H1 (cell line): ENCODE data around the gene CMIP. TPM values are rescaled to one million over a fixed set of nuclear protein-coding genes. Genes with fewer than 3 reads are reported as not detected.

Experiments used
- CTCF ChIA-PET: fragments of 300-600 bp; sonication (Branson Sonifier 250); formaldehyde crosslinking; loops from one replicate; lab custom pipeline; 2021; ENCODE audit not compliant: partially characterized antibody; lab: Charles Lee
- POLR2A ChIA-PET: fragments of 300-600 bp; sonication (Branson Sonifier 250); formaldehyde crosslinking; loops from one replicate; lab custom pipeline; 2021; ENCODE audit warnings: inconsistent platforms; ENCODE audit not compliant: partially characterized antibody; lab: Charles Lee
- DNase-seq, 2 experiments: peaks; one replicate each; pipeline versions ENCODE4 v3.0.0 to v3.0.0-alpha.2; 2010 to 2022; ENCODE audit warnings: low spot score in 2 of 2, low read depth in 1 of 2, mixed read lengths in 1 of 2
- FAIRE-seq: peaks from 2 replicates; lab custom pipeline; 2011; peaks lifted over from hg19 to GRCh38; lab: Jason Lieb, UNC
- H2AFZ ChIP-seq: 2 replicates; pipeline ENCODE4 v1.8.1; 2012; ENCODE audit warnings: low read length, inconsistent platforms
- H2AK5ac ChIP-seq: 2 replicates; pipeline ENCODE4 v1.6.1; 2013; ENCODE audit warnings: low read depth, low read length
- H2BK120ac ChIP-seq: replicated peaks from 2 replicates; pipeline ENCODE3; 2013; ENCODE audit warnings: low read depth, low read length, inconsistent platforms
- H2BK12ac ChIP-seq: 2 replicates; pipeline ENCODE4 v1.6.1; 2013; ENCODE audit warnings: low read depth, low read length
- H2BK15ac ChIP-seq: 2 replicates; pipeline ENCODE4 v1.6.1; 2013; ENCODE audit warnings: low read length
- H2BK20ac ChIP-seq: 2 replicates; pipeline ENCODE4 v1.6.1; 2013; ENCODE audit warnings: low read length
- H2BK5ac ChIP-seq: 2 replicates; pipeline ENCODE4 v1.6.1; 2013; ENCODE audit warnings: low read depth, low read length
- H3K14ac ChIP-seq: 2 replicates; pipeline ENCODE4 v1.6.1; 2013; ENCODE audit warnings: inconsistent platforms; ENCODE audit not compliant: insufficient read length
- H3K18ac ChIP-seq: 2 replicates; pipeline ENCODE4 v1.6.1; 2013; ENCODE audit warnings: low read length; ENCODE audit errors: extremely low read depth
- H3K23ac ChIP-seq: 2 replicates; pipeline ENCODE4 v1.6.1; 2013; ENCODE audit warnings: inconsistent platforms; ENCODE audit not compliant: insufficient read length
- H3K23me2 ChIP-seq: 2 replicates; pipeline ENCODE4 v1.6.1; 2013; ENCODE audit warnings: low read depth, low read length
- H3K27ac ChIP-seq: 2 replicates; pipeline ENCODE4 v1.6.1; 2011; ENCODE audit warnings: low read depth, low read length, inconsistent platforms
- H3K27me3 ChIP-seq, 4 experiments: replicated peaks in 1 of 4; 1 replicate in 1 of 4; 2 replicates in 3 of 4; pipeline versions ENCODE4 v1.6.1 to v1.8.1; 2011 to 2013; ENCODE audit warnings: low read length in 3 of 4, mild to moderate bottlenecking in 3 of 4, inconsistent platforms in 2 of 4, mixed read lengths in 2 of 4, moderate library complexity in 1 of 4; ENCODE audit not compliant: control insufficient read depth in 3 of 4, insufficient read depth in 3 of 4; ENCODE audit errors: extremely low read depth in 1 of 4
- H3K36me3 ChIP-seq, 4 experiments: 2 replicates each; pipeline versions ENCODE4 v1.6.1 to v1.8.1; 2011 to 2013; ENCODE audit warnings: mild to moderate bottlenecking in 4 of 4, low read length in 3 of 4, moderate library complexity in 2 of 4, control low read depth in 1 of 4, inconsistent platforms in 1 of 4; ENCODE audit not compliant: insufficient read depth in 4 of 4, control insufficient read depth in 2 of 4
- H3K4ac ChIP-seq: replicated peaks from 2 replicates; pipeline ENCODE3; 2013; ENCODE audit warnings: low read length, low read depth, mixed read lengths, inconsistent platforms; ENCODE audit not compliant: insufficient read length
- H3K4me1 ChIP-seq, 4 experiments: replicated peaks in 1 of 4; 1 replicate in 1 of 4; 2 replicates in 3 of 4; pipeline versions ENCODE4 v1.6.1 to v1.8.1; 2011 to 2013; ENCODE audit warnings: low read length in 3 of 4, inconsistent platforms in 2 of 4, mixed read lengths in 1 of 4; ENCODE audit not compliant: insufficient read depth in 4 of 4, control insufficient read depth in 3 of 4
- H3K4me2 ChIP-seq, 2 experiments: 2 replicates each; pipeline versions ENCODE4 v1.6.1 to v1.8.1; 2011 to 2013; ENCODE audit warnings: low read depth in 2 of 2, low read length in 2 of 2, control low read depth in 1 of 2, inconsistent platforms in 1 of 2, mild to moderate bottlenecking in 1 of 2; ENCODE audit not compliant: insufficient read depth in 1 of 2
- H3K4me3 ChIP-seq, 4 experiments: fragments of 200-600, 300-600 bp in 1 of 4; sonication (generic), shearing (Covaris generic), sonication (Bioruptor Twin) in 1 of 4; 2 replicates each; pipeline versions ENCODE4 v1.5.1 to v1.8.1; 2011 to 2016; ENCODE audit warnings: low read length in 4 of 4, low read depth in 3 of 4, control low read depth in 2 of 4, inconsistent platforms in 2 of 4, mild to moderate bottlenecking in 2 of 4, mixed read lengths in 1 of 4, moderate library complexity in 1 of 4; ENCODE audit not compliant: insufficient read depth in 2 of 4; ENCODE audit errors: extremely low read depth in 1 of 4
- H3K56ac ChIP-seq: replicated peaks from 2 replicates; pipeline ENCODE3; 2013; ENCODE audit warnings: low read depth, mild to moderate bottlenecking, mixed read lengths, low read length, inconsistent platforms; ENCODE audit not compliant: insufficient read length
- H3K79me1 ChIP-seq: 2 replicates; pipeline ENCODE4 v1.6.1; 2013; ENCODE audit warnings: low read depth, low read length, control low read depth
- H3K79me2 ChIP-seq, 2 experiments: 2 replicates each; pipeline versions ENCODE4 v1.6.1 to v1.8.1; 2012 to 2013; ENCODE audit warnings: low read length in 2 of 2, mild to moderate bottlenecking in 2 of 2, inconsistent platforms in 1 of 2; ENCODE audit not compliant: insufficient read depth in 2 of 2, control insufficient read depth in 1 of 2
- H3K9ac ChIP-seq, 4 experiments: replicated peaks in 1 of 4; 1 replicate in 1 of 4; 2 replicates in 3 of 4; pipeline versions ENCODE4 v1.6.1 to v1.8.1; 2011 to 2013; ENCODE audit warnings: low read depth in 3 of 4, low read length in 3 of 4, control low read depth in 2 of 4, mild to moderate bottlenecking in 2 of 4, moderate library complexity in 2 of 4, inconsistent platforms in 1 of 4; ENCODE audit errors: extremely low read depth in 1 of 4
- H3K9me3 ChIP-seq, 2 experiments: 2 replicates each; pipeline versions ENCODE4 v1.6.1 to v1.8.1; 2012 to 2013; ENCODE audit warnings: mild to moderate bottlenecking in 2 of 2, moderate library complexity in 2 of 2, control low read depth in 1 of 2, inconsistent platforms in 1 of 2, low read depth in 1 of 2, low read length in 1 of 2, mixed read lengths in 1 of 2; ENCODE audit not compliant: insufficient read depth in 2 of 2
- H4K20me1 ChIP-seq, 2 experiments: replicated peaks in 1 of 2; 2 replicates each; pipeline versions ENCODE3 to v1.8.1; 2011 to 2013; ENCODE audit warnings: inconsistent platforms in 2 of 2, low read length in 2 of 2, mild to moderate bottlenecking in 1 of 2; ENCODE audit not compliant: insufficient read depth in 2 of 2, control insufficient read depth in 1 of 2
- H4K5ac ChIP-seq: 2 replicates; pipeline ENCODE4 v1.6.1; 2013; ENCODE audit warnings: low read length, low read depth, mixed read lengths, inconsistent platforms; ENCODE audit not compliant: insufficient read length
- H4K8ac ChIP-seq: 2 replicates; pipeline ENCODE4 v1.8.0; 2013; ENCODE audit warnings: mild to moderate bottlenecking, moderate library complexity, low read length, inconsistent platforms; ENCODE audit not compliant: insufficient read depth; ENCODE audit errors: extremely low read depth
- H4K91ac ChIP-seq: replicated peaks from 2 replicates; pipeline ENCODE3; 2013; ENCODE audit warnings: low read length, mixed read lengths, inconsistent platforms; ENCODE audit not compliant: insufficient read length
- CEBPB ChIP-seq: IDR thresholded peaks from 2 replicates; pipeline ENCODE4 v1.6.1; 2012; ENCODE audit warnings: low read depth, low read length
- HDAC6 ChIP-seq: IDR thresholded peaks from one replicate; pipeline ENCODE4 v1.7.1; 2012; ENCODE audit warnings: low read depth, mild to moderate bottlenecking, inconsistent platforms, low read length, moderate library complexity
- NRF1 ChIP-seq: IDR thresholded peaks from 2 replicates; pipeline ENCODE4 v1.6.1; 2011; ENCODE audit warnings: mild to moderate bottlenecking, low read depth, low read length, improper control_type of control experiment
- RAD21 ChIP-seq, 2 experiments: IDR thresholded peaks in 1 of 2; conservative IDR thresholded peaks in 1 of 2; 2 replicates each; pipeline ENCODE4 v1.6.1; 2011; ENCODE audit warnings: low read depth in 2 of 2, low read length in 2 of 2, improper control_type of control experiment in 1 of 2, inconsistent platforms in 1 of 2, mild to moderate bottlenecking in 1 of 2, moderate library complexity in 1 of 2
- SP1 ChIP-seq: IDR thresholded peaks from 2 replicates; pipeline ENCODE4 v1.6.1; 2011; ENCODE audit warnings: low read depth, low read length
- SP4 ChIP-seq: IDR thresholded peaks from 2 replicates; pipeline ENCODE4 v1.6.1; 2012; ENCODE audit warnings: low read length, inconsistent platforms
- SRF ChIP-seq: IDR thresholded peaks from 2 replicates; pipeline ENCODE4 v1.6.1; 2011; ENCODE audit warnings: mild to moderate bottlenecking, low read depth, low read length, moderate library complexity
- WGBS, 2 experiments: shearing (Covaris generic) in 1 of 2; methylation state at CpG; one replicate each; pipeline versions ENCODE4 v1.1.6 to v1.1.7; 2013 to 2015; ENCODE audit warnings: low lambda C conversion rate in 2 of 2, mixed read lengths in 2 of 2, inconsistent platforms in 1 of 2, low coverage in 1 of 2, missing lambda C conversion rate in 1 of 2; ENCODE audit not compliant: insufficient replicate concordance in 2 of 2, insufficient coverage in 1 of 2, insufficient read length in 1 of 2; ENCODE audit errors: extremely low coverage in 1 of 2, missing lambda C conversion rate in 1 of 2; 5-methylcytosine and 5-hydroxymethylcytosine counted together
- polyA plus RNA-seq, 7 experiments: library from polyadenylated mRNA; depleted of rRNA in 3 of 7; stranded (reverse) in 5 of 7; unstranded in 2 of 7; fragments of >200 nt in 5 of 7; fragments of 200-250 nt in 2 of 7; gene quantifications; 1 replicate in 5 of 7; 2 replicates in 1 of 7; 4 replicates in 1 of 7; pipeline versions ENCODE4 v1.2.1 to v1.2.3, GENCODE V29; 2011 to 2013; ENCODE audit warnings: missing spikeins in 2 of 7, mixed read lengths in 2 of 7
- total RNA-seq: library from RNA; stranded (reverse); fragmentation: NEBNext Ultra II Directional; extraction: Animal tissue kit (Norgen Biotek cat#: 25700); gene quantifications from 2 replicates; pipeline ENCODE4 v1.2.1, GENCODE V29; 2021
- TF ChIP-seq, protein P1 (sequence below): IDR thresholded peaks from 2 replicates; pipeline ENCODE4 v1.6.1; 2011; ENCODE audit warnings: low read length, improper control_type of control experiment
- TF ChIP-seq, protein P2 (sequence below): IDR thresholded peaks from 2 replicates; pipeline ENCODE4 v1.6.1; 2011; ENCODE audit warnings: low read depth, mild to moderate bottlenecking, low read length; ENCODE audit not compliant: insufficient read depth

Gene CMIP
- total and polyA plus RNA-seq, 2 of the 8 experiments (the other 6 are each of a cell fraction or from before 2014, with no cell fraction given): 7.9 to 53.2 TPM

DNA sequence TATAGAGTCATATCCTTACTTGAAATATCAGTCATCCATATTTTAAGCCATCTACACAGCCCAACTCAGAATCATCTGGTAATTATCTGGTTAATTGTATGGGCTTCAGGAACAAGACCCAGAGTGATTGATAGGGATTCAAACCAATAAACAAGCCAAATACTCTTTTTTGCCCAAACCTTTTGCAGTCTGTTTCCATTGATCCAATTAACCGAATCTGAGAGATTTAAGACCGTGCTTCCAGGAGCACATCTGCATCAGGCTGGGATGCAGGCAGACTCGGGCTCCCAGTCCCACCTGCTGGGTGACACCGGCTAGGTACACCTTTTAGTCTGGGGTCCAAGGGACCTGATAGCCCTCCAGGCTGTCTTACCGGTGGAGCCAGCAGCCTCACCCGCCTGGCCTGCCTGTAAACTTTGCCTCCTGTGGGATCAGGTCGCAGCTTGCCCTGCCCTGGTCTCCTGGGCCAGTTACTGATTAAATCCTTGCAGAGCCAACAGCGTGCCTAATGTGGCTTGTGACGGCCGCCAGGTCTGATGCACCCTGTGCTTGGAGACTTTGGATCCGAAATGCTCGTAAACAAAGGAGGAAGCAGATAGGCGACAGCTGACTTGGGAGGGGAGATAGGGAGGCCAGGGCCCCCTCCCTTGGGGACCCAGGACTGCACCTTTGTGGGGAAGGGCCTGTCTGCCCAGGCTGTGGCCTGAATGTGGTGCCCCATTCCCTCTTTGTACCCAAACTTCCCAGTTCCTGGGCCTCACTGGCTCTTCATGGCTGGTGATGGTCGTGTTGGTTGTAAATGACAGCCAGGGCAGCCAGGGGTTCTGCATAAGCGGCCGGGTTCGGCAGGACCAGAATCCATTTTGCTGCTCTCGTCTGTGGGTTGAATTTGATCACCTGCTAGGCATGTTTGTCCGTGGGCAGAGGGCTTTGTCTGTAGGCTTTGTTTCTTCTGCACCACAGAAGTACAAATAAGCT is 3.8 kb downstream of the CMIP start:
- H3K27ac ChIP-seq: no peak overlapping the region
- no peak for TF ChIP-seq SP4
- TF ChIP-seq, protein P1, sequence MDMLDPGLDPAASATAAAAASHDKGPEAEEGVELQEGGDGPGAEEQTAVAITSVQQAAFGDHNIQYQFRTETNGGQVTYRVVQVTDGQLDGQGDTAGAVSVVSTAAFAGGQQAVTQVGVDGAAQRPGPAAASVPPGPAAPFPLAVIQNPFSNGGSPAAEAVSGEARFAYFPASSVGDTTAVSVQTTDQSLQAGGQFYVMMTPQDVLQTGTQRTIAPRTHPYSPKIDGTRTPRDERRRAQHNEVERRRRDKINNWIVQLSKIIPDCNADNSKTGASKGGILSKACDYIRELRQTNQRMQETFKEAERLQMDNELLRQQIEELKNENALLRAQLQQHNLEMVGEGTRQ: no peak
- TF ChIP-seq CEBPB: no peak
- no peak for TF ChIP-seq SP1
- TF ChIP-seq SRF: no peak
- no peak for TF ChIP-seq RAD21 (IDR thresholded peaks at IDR 0.05 in 1 of 2, conservative IDR thresholded peaks at IDR 0.05 in 1 of 2; ENCODE audit: low read depth in 2 of 2, low read length in 2 of 2)
- TF ChIP-seq, protein P2, sequence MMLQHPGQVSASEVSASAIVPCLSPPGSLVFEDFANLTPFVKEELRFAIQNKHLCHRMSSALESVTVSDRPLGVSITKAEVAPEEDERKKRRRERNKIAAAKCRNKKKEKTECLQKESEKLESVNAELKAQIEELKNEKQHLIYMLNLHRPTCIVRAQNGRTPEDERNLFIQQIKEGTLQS: no peak
- TF ChIP-seq HDAC6: no peak
- TF ChIP-seq NRF1: no peak

More for the DNA sequence above, 3.8 kb downstream of the CMIP start:
- FAIRE-seq (no peak), DNase-seq (no peak)
- ChIA-PET POLR2A (interaction anchor here (1.2 to 1.3 kb wide), 2 partner anchors 10 to 61 kb away, joined by 3 to 5 read pairs; no protein-coding TSS in a partner anchor), CTCF (interaction anchor here (0.6 to 2.1 kb wide), 2 partner anchors 19 to 1881 kb away, joined by 3 to 7 read pairs; no protein-coding TSS in a partner anchor)
- Histone ChIP-seq H3K56ac (no peak overlapping the region), H4K20me1 (peaks cover 26 to 52% of the 10 kb centered on the region in 2 experiments), H2BK20ac (no peak overlapping the region), H3K27me3 (peaks cover 0 to 2% (median under 1%) of the 10 kb centered on the region in 4 experiments; a peak in 2 of 7 replicates), H2BK120ac (no peak overlapping the region), H2AK5ac (peak overlapping the region; percentile 75; the same call in 1 of the 2 replicates), H3K4me3 (no peak overlapping the region; a peak in 1 of 8 replicates), H3K18ac (no peak overlapping the region), H3K23me2 (peaks cover 13% of the 10 kb centered on the region; the same call in 1 of the 2 replicates), H3K4ac (no peak overlapping the region), H4K8ac (peak overlapping the region; percentile 73), H4K91ac (no peak overlapping the region), H3K23ac (no peak overlapping the region), H2BK12ac (no peak overlapping the region), H3K79me2 (peaks cover 46 to 83% of the 10 kb centered on the region in 2 experiments), H3K14ac (no peak overlapping the region), H4K5ac (no peak overlapping the region), H3K4me2 (peak overlapping the region; percentile 71 to 98; a peak in 3 of 4 replicates), H3K9me3 (no peaks in the 10 kb centered on the region), H3K9ac (peak overlapping the region in 2 of 4 experiments; percentile 4 to 28; a peak in 3 of 7 replicates), H3K36me3 (no peaks in the 10 kb centered on the region; a peak in 1 of 8 replicates), H2AFZ (no peak overlapping the region), H2BK15ac (no peak overlapping the region), H2BK5ac (no peak overlapping the region), H3K4me1 (peaks cover 3 to 45% (median 26%) of the 10 kb centered on the region in 4 experiments), H3K79me1 (peaks cover 40% of the 10 kb centered on the region)
- 70% methylated on average over 19 of the region's 19 CpGs; no CpG with 5 or more reads in 1 of the 2 experiments for WGBS, 2 experiments
